Osteocyte (in vitro differentiated cells): ENCODE measurements around the gene NOS3. TPM values are rescaled to one million over a fixed set of nuclear protein-coding genes. Genes with fewer than 3 reads are reported as not detected.

Source experiments
- DNase-seq: peaks from one replicate; pipeline ENCODE4 v3.0.0; 2021; ENCODE audit warnings: mixed read lengths; ENCODE audit not compliant: unreplicated experiment; ENCODE audit errors: extremely low spot score
- H3K27ac Mint-ChIP-seq: one replicate; pipeline ENCODE4 v1.8.0; 2021; ENCODE audit warnings: mild to moderate bottlenecking, mixed read lengths; ENCODE audit not compliant: unreplicated experiment
- H3K27me3 Mint-ChIP-seq: one replicate; pipeline ENCODE4 v1.8.0; 2021; ENCODE audit warnings: mixed read lengths; ENCODE audit not compliant: unreplicated experiment
- H3K36me3 Mint-ChIP-seq: one replicate; pipeline ENCODE4 v1.8.0; 2021; ENCODE audit warnings: mixed read lengths; ENCODE audit not compliant: unreplicated experiment
- H3K4me1 Mint-ChIP-seq: one replicate; pipeline ENCODE4 v1.8.0; 2021; ENCODE audit warnings: mixed read lengths; ENCODE audit not compliant: unreplicated experiment
- H3K4me3 Mint-ChIP-seq: one replicate; pipeline ENCODE4 v1.8.0; 2021; ENCODE audit warnings: mild to moderate bottlenecking, moderate library complexity, mixed read lengths; ENCODE audit not compliant: unreplicated experiment
- H3K9me3 Mint-ChIP-seq: one replicate; pipeline ENCODE4 v1.8.0; 2021; ENCODE audit warnings: mixed read lengths; ENCODE audit not compliant: unreplicated experiment
- total RNA-seq: library from RNA; stranded (reverse); gene quantifications from 2 replicates; pipeline ENCODE4 v1.2.1, GENCODE V29; 2021
- TF ChIP-seq, protein P1 (sequence below): fragments of 200-600 bp; sonication (generic); IDR thresholded peaks from 2 replicates; pipeline ENCODE4 v1.5.0; 2021; ENCODE audit warnings: antibody characterized with exemption, mild to moderate bottlenecking, moderate library complexity

Gene NOS3
- total RNA-seq, 1 donor from 2014 or later: 0.73 TPM

- Mint-ChIP-seq H3K4me3 (no peak overlapping the region), H3K9me3 (no peaks in the 10 kb centered on the region), H3K4me1 (peaks cover 14% of the 10 kb centered on the region), H3K36me3 (no peaks in the 10 kb centered on the region), H3K27ac (no peak overlapping the region), H3K27me3 (no peaks in the 10 kb centered on the region)
- TF ChIP-seq, protein P1, sequence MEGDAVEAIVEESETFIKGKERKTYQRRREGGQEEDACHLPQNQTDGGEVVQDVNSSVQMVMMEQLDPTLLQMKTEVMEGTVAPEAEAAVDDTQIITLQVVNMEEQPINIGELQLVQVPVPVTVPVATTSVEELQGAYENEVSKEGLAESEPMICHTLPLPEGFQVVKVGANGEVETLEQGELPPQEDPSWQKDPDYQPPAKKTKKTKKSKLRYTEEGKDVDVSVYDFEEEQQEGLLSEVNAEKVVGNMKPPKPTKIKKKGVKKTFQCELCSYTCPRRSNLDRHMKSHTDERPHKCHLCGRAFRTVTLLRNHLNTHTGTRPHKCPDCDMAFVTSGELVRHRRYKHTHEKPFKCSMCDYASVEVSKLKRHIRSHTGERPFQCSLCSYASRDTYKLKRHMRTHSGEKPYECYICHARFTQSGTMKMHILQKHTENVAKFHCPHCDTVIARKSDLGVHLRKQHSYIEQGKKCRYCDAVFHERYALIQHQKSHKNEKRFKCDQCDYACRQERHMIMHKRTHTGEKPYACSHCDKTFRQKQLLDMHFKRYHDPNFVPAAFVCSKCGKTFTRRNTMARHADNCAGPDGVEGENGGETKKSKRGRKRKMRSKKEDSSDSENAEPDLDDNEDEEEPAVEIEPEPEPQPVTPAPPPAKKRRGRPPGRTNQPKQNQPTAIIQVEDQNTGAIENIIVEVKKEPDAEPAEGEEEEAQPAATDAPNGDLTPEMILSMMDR: no peak
- no peak for DNase-seq
These were observed 32.2 kb upstream of the NOS3 start for GRCh38 chr7:150958597-150958996.

- Mint-ChIP-seq H3K27me3 (no peaks in the 10 kb centered on the region), H3K4me1 (peaks cover 14% of the 10 kb centered on the region), H3K36me3 (no peaks in the 10 kb centered on the region), H3K27ac (no peak overlapping the region), H3K4me3 (no peak overlapping the region), H3K9me3 (no peaks in the 10 kb centered on the region)
- TF ChIP-seq, protein P1: no peak
- no peak for DNase-seq
These were observed 31.7 kb upstream of the NOS3 start for GRCh38 chr7:150959081-150959480.

- H3K27me3 Mint-ChIP-seq: no peaks in the 10 kb centered on the region
- no peak for DNase-seq
- H3K36me3 Mint-ChIP-seq: no peaks in the 10 kb centered on the region
- TF ChIP-seq, protein P1: no peak
- H3K27ac Mint-ChIP-seq: no peak overlapping the region
- H3K4me3 Mint-ChIP-seq: no peak overlapping the region
- H3K9me3 Mint-ChIP-seq: no peaks in the 10 kb centered on the region
- peaks cover 22% of the 10 kb centered on the region for H3K4me1 Mint-ChIP-seq
These were observed 30.8 kb upstream of the NOS3 start for GRCh38 chr7:150959739-150960734.

GRCh38 chr7:150961510-150962289, 29.1 kb upstream of the NOS3 start:
- Mint-ChIP-seq H3K27me3 (peaks cover 4% of the 10 kb centered on the region), H3K9me3 (no peaks in the 10 kb centered on the region), H3K36me3 (no peaks in the 10 kb centered on the region), H3K27ac (peak overlapping the region; percentile 52), H3K4me3 (no peak overlapping the region), H3K4me1 (peaks cover 27% of the 10 kb centered on the region)
- DNase-seq: no peak
- TF ChIP-seq, protein P1: no peak

- peak overlapping the region; percentile 52 for H3K27ac Mint-ChIP-seq
- H3K4me1 Mint-ChIP-seq: peaks cover 27% of the 10 kb centered on the region
- no peaks in the 10 kb centered on the region for H3K9me3 Mint-ChIP-seq
- H3K36me3 Mint-ChIP-seq: no peaks in the 10 kb centered on the region
- peaks cover 7% of the 10 kb centered on the region for H3K27me3 Mint-ChIP-seq
- H3K4me3 Mint-ChIP-seq: no peak overlapping the region
- TF ChIP-seq, protein P1: no peak
- no peak for DNase-seq
These were observed 28.6 kb upstream of the NOS3 start for GRCh38 chr7:150962290-150962552.
